Vagina (tissue), 2 donors: ENCODE data around the gene SMCO3.

ENCODE experiments used
- POLR2AphosphoS5 ChIP-seq, 2 donors: sonication (generic); formaldehyde crosslinking; IDR thresholded peaks; one replicate each; pipeline ENCODE4 v1.9.0; 2017; ENCODE audit warnings: antibody characterized with exemption in 2 of 2, mild to moderate bottlenecking in 2 of 2, low read depth in 1 of 2; ENCODE audit not compliant: insufficient read depth in 1 of 2
- TF ChIP-seq, protein P1 (sequence below), 3 experiments: fragments of 450-650 bp in 2 of 3; fragments of 200-600 bp in 1 of 3; sonication (generic) in 1 of 3; IDR thresholded peaks; one replicate each; pipeline ENCODE4 v1.5.1; 2017 to 2019; ENCODE audit warnings: antibody characterized with exemption in 3 of 3, mild to moderate bottlenecking in 2 of 3, moderate library complexity in 2 of 3

- peak in 1 of 2 donors; percentile 16 for TF ChIP-seq POLR2AphosphoS5 (IDR thresholded peaks at IDR 0.05; ENCODE audit: insufficient read depth in 1 of 2, low read depth in 1 of 2)
- TF ChIP-seq, protein P1, sequence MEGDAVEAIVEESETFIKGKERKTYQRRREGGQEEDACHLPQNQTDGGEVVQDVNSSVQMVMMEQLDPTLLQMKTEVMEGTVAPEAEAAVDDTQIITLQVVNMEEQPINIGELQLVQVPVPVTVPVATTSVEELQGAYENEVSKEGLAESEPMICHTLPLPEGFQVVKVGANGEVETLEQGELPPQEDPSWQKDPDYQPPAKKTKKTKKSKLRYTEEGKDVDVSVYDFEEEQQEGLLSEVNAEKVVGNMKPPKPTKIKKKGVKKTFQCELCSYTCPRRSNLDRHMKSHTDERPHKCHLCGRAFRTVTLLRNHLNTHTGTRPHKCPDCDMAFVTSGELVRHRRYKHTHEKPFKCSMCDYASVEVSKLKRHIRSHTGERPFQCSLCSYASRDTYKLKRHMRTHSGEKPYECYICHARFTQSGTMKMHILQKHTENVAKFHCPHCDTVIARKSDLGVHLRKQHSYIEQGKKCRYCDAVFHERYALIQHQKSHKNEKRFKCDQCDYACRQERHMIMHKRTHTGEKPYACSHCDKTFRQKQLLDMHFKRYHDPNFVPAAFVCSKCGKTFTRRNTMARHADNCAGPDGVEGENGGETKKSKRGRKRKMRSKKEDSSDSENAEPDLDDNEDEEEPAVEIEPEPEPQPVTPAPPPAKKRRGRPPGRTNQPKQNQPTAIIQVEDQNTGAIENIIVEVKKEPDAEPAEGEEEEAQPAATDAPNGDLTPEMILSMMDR (IDR thresholded peaks at IDR 0.05) = no peak
Observed at GRCh38 chr12:14777271-14777670, 36.7 kb downstream of the SMCO3 start.
